Renal pelvis (tissue), 12 donors: ENCODE data around the gene MAGED4. TPM values are rescaled to one million over a fixed set of nuclear protein-coding genes. Genes with fewer than 3 reads are reported as not detected.
"Not testable (repeated sequence)": the region's sequence is repeated elsewhere in the genome, so short reads cannot be mapped to it uniquely, and the experiment has no call there.

Experiments used
- DNase-seq: peaks from one replicate; pipeline ENCODE4 v3.0.0-alpha.2; 2013
- long read RNA-seq, 16 experiments: transcript quantifications; one replicate each; lab custom pipeline, GENCODE V29; 2026
- polyA plus RNA-seq, 3 donors: library from polyadenylated mRNA; unstranded; fragments of 120-200 nt; gene quantifications; one replicate each; pipeline ENCODE4 v1.2.1, GENCODE V29; 2013; ENCODE audit not compliant: insufficient read length in 3 of 3

The MAGED4 gene, protein sequence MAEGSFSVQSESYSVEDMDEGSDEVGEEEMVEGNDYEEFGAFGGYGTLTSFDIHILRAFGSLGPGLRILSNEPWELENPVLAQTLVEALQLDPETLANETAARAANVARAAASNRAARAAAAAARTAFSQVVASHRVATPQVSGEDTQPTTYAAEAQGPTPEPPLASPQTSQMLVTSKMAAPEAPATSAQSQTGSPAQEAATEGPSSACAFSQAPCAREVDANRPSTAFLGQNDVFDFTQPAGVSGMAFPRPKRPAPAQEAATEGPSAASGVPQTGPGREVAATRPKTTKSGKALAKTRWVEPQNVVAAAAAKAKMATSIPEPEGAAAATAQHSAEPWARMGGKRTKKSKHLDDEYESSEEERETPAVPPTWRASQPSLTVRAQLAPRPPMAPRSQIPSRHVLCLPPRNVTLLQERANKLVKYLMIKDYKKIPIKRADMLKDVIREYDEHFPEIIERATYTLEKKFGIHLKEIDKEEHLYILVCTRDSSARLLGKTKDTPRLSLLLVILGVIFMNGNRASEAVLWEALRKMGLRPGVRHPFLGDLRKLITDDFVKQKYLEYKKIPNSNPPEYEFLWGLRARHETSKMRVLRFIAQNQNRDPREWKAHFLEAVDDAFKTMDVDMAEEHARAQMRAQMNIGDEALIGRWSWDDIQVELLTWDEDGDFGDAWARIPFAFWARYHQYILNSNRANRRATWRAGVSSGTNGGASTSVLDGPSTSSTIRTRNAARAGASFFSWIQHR
- 10 to 100 TPM; 38.4 to 73.3 (median 40.1) TPM for polyA plus RNA-seq
- long read RNA-seq, donor 1, partial matches to known transcripts = 7 of 8 reads
- long read RNA-seq, donor 1, other reads (novel, unspliced or antisense) = 0 of 8 reads
- long read RNA-seq, donor 2, partial matches to known transcripts = 42 of 48 reads
- long read RNA-seq, donor 2, other reads (novel, unspliced or antisense) = 0 of 48 reads
- long read RNA-seq, donor 3, partial matches to known transcripts = 40 of 42 reads
- long read RNA-seq, donor 3, other reads (novel, unspliced or antisense) = 0 of 42 reads
- long read RNA-seq, donor 4, transcript MAGED4-204 (13 exons, 2,578 nt) = major isoform, 7 of 33 reads
- long read RNA-seq, donor 4, partial matches to known transcripts = 24 of 33 reads
- long read RNA-seq, donor 4, other reads (novel, unspliced or antisense) = 0 of 33 reads
- long read RNA-seq, donor 5, partial matches to known transcripts = 6 of 7 reads
- long read RNA-seq, donor 5, other reads (novel, unspliced or antisense) = 0 of 7 reads
- long read RNA-seq, donor 6, partial matches to known transcripts = 25 of 25 reads
- long read RNA-seq, donor 6, other reads (novel, unspliced or antisense) = 0 of 25 reads
- long read RNA-seq, donor 7, partial matches to known transcripts = 34 of 35 reads
- long read RNA-seq, donor 7, other reads (novel, unspliced or antisense) = 0 of 35 reads
- long read RNA-seq, donor 8, partial matches to known transcripts = 37 of 39 reads
- long read RNA-seq, donor 8, other reads (novel, unspliced or antisense) = 0 of 39 reads
- long read RNA-seq, donor 9, partial matches to known transcripts = 25 of 26 reads
- long read RNA-seq, donor 9, other reads (novel, unspliced or antisense) = 0 of 26 reads
- long read RNA-seq, donor 10, partial matches to known transcripts = 7 of 12 reads
- long read RNA-seq, donor 10, other reads (novel, unspliced or antisense) = 0 of 12 reads
- long read RNA-seq, donor 11, partial matches to known transcripts = 21 of 22 reads
- long read RNA-seq, donor 11, other reads (novel, unspliced or antisense) = 0 of 22 reads
- long read RNA-seq, donor 12, partial matches to known transcripts = 9 of 14 reads
- long read RNA-seq, donor 12, other reads (novel, unspliced or antisense) = 0 of 14 reads
- long read RNA-seq, donor 13, partial matches to known transcripts = 11 of 12 reads
- long read RNA-seq, donor 13, other reads (novel, unspliced or antisense) = 0 of 12 reads
- long read RNA-seq, donor 14, partial matches to known transcripts = 51 of 52 reads
- long read RNA-seq, donor 14, other reads (novel, unspliced or antisense) = 0 of 52 reads
- long read RNA-seq, donor 15, partial matches to known transcripts = 43 of 47 reads
- long read RNA-seq, donor 15, other reads (novel, unspliced or antisense) = 0 of 47 reads
- long read RNA-seq, donor 16, partial matches to known transcripts = 40 of 43 reads
- long read RNA-seq, donor 16, other reads (novel, unspliced or antisense) = 0 of 43 reads

DNA sequence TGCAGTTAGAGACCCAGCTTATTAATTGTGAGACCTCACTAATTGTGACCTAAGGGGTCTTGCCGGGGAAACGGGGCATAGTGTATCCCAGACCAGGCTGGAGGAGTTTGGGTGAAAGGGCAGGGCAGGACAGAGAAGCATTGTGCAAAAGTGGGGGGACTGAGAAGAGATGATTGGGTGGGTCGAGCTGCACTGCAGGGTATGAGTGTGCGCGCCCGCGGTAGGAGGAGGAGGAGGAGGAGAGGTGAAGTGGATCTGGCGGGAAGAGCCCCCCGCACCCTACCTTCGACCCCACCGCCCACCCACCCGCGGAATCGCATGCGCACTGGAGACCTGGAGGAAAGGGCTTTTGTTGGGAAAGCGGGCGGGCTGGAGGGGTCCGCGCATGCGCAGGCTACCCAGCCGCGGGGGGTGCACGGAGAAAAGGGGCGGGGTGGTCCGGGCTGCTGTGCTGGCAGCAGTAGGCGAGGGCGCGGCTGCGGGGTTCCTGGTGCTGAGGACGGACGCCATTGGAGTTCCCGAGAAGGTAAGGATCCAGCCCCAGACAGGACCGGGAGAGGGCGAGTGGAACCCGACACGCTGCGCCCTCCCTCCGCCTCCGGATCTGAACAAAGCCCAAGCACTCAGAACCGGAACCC is at the start of gene MAGED4:
TSS of gene MAGED4 (plus strand) at position 449 of the 638 bp plus-strand sequence. CDS start 1,035 bp downstream, outside the sequence.
- DNase-seq = not testable (repeated sequence)

DNA sequence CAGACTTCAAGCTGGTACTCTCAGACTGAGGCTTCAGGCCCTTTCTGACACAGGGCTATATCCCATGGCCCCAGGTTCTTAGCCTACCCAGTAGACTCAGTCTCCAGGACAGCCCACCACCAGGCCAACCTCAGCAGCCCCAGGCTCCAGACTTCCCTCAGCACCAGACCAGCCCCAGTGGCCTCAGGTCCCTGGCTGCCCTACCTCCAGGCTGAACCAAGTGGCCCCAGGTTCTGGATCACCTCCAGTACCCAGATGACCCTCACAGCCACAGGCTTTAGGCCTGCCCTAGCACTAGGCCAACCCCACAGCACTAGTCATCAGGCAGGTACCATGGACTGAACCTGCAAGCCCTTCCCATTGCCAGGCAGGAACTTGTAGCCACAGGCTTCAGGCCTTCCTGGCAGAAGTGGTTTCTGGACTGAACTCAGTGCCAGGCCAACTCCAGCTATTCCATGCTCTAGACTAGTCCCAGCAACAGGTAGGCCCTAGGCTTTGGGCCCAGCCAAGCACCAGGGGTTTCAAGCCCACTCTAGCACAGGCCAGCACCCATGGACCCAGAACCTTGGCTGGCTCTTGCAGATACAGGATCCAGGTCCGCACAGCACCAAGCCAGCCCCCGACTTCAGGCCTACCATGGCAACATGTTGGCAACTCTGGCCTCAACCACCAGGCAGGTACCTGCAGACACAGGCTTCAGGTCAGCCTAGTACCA is 45.7 kb upstream of the MAGED4 start:
- no peak for DNase-seq

DNA sequence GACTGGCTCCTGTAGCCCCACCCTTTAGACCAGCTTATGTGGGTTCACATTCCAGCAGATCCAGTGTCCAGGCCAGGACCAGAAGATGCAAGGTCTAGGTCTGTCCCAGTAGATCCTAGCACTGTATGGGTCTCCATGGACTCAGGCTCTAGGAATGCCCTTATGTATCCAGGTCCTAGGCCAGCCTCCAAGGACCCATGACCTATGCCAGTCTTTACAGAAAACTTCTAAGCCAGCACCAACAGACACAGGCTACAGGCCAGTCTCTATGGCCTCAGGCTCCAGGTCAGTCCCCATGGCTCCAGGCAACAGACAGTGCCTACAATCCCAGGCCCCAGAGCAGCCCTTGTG is 45.2 kb upstream of the MAGED4 start:
- no peak for DNase-seq

DNA sequence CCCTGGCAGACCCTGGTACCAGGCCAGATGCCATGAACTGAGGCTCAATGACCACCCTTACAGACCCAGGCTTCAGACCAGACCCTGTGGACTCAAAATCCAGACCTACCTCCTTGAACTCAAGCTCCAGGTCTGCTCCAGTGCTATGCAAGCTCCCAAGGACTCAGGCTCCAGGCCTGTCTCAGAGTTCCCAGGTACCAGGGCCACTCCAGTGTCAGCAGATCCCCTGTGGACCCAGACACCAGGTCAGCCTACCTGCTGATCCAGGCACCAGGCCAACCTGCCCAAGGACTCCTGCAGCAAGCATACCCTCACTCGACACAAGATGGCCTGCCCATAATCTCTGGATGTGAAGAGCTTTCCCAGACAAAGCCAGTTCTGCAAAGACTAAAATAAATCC is 44.7 kb upstream of the MAGED4 start:
- no peak for DNase-seq

DNA sequence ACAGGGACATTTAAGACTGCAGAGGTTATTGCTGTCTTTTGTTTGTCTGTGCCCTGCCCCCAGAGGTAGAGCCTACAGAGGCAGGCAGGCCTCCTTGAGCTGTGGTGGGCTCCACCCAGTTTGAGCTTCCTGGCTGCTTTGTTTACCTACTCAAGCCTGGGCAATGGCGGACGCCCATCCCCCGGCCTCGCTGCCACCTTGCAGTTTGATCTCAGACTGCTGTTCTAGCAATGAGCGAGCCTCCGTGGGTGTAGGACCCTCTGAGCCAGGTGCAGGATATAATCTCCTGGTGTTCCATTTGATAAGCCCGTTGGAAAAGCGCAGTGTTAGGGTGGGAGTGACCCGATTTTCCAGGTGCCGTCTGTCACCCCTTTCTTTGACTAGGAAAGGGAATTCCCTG is 34.0 kb upstream of the MAGED4 start:
- DNase-seq = not testable (repeated sequence)

DNA sequence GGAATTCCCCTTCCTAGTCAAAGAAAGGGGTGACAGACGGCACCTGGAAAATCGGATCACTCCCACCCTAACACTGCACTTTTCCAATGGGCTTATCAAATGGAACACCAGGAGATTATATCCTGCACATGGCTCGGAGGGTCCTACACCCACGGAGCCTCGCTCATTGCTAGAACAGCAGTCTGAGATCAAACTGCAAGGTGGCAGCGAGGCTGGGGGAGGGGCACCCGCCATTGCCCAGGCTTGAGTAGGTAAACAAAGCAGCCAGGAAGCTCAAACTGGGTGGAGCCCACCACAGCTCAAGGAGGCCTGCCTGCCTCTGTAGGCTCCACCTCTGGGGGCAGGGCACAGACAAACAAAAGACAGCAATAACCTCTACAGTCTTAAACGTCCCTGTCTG is 24.5 kb upstream of the MAGED4 start:
- DNase-seq = not testable (repeated sequence)

DNA sequence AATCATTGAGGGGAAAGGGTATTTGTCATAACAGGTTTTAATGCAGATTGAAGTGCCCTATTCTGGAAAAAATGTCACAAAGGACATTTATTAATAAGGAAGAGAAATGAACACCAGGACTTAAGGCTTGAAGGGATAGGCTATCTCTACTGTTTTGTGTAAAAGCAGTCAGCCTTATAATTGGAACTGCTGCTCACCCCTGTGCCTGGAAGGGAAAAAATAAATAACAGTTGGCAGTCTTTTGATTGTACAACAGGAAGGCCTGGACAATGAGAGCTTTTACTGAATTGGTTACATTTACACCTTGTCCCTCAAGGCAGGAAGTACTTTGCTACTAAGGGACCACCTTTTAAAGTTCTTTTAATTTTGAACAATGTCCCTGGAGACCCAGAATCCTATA is 17.8 kb upstream of the MAGED4 start:
- no peak for DNase-seq

DNA sequence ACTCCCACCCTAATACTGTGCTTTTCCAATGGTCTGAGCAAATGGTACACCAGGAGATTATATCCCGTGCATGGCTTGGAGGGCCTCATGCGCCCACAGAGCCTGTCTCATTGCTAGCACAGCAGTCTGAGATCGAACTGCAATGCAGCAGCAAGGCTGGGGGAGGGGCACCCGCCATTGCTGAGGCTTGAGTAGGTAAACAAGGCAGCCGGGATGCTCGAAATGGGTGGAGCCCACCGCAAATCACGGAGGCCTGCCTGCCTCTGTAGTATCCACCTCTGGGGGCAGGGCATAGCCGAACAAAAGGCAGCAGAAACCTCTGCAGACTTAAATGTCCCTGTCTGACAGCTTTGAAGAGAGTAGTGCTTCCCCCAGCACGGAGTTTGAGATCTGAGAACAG is 13.6 kb upstream of the MAGED4 start:
- not testable (repeated sequence) for DNase-seq

DNA sequence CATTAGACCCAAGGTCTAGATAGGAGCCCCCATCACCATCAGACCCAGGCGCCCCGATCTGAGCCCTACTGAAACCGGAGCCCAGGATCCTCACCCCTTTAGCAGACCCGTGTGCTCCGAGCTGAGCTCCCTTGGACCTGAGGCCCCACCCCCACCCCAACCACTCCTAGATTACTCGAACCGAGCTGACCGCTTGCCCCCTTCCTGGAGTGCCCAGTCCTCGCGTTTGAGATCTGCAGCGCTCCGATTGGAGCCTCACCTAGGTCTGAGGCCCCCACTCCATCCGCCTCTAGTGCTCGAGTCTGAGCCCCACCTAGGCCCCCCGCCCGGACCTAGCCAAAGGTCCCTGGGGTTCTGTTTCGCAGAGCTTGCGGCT is 378 bp downstream of the MAGED4 start:
- not testable (repeated sequence) for DNase-seq

DNA sequence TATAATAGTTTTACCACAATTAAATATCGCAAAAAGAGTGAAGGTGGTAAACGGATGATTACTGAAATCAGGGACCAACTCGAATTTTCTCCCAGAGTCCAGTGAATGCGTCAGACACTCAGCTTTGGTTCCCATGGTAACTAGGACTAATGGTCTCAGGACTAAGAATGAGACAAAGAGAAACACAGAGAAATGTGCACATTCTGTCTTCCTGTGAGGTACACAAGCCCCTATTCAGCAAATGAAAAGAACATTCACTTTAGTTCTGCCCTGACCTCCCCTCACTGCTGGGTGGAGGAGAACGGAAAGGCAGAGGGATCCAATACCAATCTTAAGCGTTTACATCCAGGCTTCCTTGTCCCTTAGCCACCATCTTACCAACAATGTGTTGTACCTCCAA is 26.7 kb downstream of the MAGED4 start:
- not testable (repeated sequence) for DNase-seq

DNA sequence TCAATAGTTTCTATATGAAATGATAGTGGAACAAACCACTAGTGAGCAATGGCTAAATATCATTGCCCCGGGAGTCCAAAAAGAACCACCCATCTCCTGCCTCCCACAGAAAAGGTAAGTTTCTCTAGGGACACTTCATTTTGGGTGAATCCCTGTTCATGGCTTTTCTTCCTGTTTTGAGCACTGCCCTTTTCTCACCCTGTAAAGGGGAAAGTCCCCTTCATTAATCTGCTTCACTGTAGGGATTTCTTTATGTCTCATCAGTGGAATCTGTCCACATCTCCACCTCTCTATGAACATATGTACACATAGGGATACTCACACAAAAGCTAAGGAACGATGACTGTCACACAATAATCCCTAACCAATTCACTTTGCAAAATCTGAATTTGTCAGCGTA is 28.6 kb downstream of the MAGED4 start:
- DNase-seq = no peak

DNA sequence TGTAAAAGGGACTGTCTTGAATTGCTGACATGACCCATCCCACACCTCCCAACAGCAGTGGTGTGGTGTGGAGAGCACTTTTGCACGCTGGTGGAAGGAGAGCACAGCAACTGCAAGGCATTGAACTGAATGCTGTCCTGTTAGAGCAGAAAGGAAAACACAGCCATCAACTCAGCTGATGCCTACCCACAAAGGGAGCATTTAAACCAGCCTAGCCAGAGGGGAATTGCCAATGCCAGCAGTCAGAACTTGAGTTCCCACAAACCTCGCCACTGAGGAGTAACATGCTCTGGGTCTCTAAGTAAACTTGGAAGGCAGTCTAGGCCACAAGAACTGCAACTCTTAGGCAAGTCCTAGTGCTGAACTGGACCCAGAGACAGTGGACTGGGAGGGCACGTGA is 31.9 kb downstream of the MAGED4 start:
- no peak for DNase-seq

DNA sequence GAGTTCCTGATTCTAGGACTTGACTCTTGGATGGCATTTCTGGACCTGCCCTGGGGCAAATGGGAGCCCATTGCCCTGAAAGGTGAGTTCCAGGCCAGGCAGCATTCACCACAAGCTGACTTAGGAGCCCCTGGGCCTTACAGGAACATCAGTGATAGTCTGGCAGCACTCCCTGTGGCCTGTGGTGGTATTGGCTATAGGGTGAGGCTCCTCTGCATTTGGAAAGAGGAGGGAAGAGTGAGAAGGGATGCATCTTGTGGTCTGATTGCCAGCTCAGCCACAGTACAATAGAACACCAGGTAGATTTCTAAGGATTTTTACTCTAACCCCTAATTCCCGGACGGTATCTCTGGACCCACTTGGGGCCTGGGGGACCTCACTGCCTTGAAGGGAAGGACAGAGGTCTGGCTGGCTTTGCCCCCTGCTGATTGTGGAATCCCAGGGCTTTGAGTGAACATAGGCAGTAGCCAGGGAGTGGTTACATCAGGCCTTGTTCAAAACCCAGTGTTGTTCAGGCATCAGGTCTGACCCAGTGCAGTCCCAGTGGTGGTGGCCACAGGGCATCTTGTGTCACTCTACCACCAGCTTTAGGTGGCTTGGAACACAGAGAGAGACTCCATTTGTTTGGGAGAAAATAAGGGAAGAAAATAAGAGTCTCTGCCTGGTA is 32.9 kb downstream of the MAGED4 start:
- no peak for DNase-seq

DNA sequence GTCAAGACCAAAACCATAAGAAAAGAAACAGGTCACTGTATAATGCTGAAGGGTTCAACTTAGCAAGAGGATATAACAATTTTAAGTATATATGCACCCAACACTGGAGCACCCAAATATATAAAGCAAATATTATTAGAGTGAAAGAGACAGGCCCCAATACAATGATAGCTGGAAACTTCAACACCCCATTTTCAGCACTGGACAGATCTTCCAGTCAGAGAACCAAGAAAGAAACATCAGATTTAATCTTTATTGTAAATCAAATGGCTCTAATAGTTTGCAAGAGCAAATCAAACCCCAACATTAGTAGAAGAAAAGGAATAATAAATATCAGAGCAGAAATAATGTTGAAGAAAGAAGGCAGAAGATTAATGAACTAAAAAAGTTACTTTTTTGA is 36.2 kb downstream of the MAGED4 start:
- no peak for DNase-seq
